Left ventricle myocardium inferior (tissue), 1 donor: Measurements from ENCODE around the gene IL36B. TPM values are rescaled to one million over a fixed set of nuclear protein-coding genes. Genes with fewer than 3 reads are reported as not detected.

Source experiments
- DNase-seq: peaks from one replicate; pipeline ENCODE4 v3.0.0-alpha.2; 2020
- H3K27ac ChIP-seq: fragments of 200-600 bp; replicated peaks from 2 replicates; pipeline ENCODE4 v1.8.0; 2021
- H3K27me3 ChIP-seq: fragments of 200-600 bp; 2 replicates; pipeline ENCODE4 v1.8.0; 2021; ENCODE audit warnings: low read depth
- H3K36me3 ChIP-seq: fragments of 200-600 bp; 2 replicates; pipeline ENCODE4 v1.8.0; 2021
- H3K4me1 ChIP-seq: fragments of 200-600 bp; 2 replicates; pipeline ENCODE4 v1.8.0; 2021
- H3K4me3 ChIP-seq: fragments of 200-600 bp; 2 replicates; pipeline ENCODE4 v1.8.0; 2021; ENCODE audit warnings: mild to moderate bottlenecking, moderate library complexity
- H3K9me3 ChIP-seq: fragments of 200-600 bp; replicated peaks from 2 replicates; pipeline ENCODE4 v1.8.0; 2021
- intact Hi-C: fragments of 100-400 bp; cut with micrococcal nuclease; formaldehyde crosslinking; loops from one replicate; pipeline ENCODE4 v1.11.0; 2022
- total RNA-seq: library from RNA; stranded (reverse); fragmentation: NEBNext Ultra II Directional; extraction: Animal tissue kit (Norgen Biotek cat#: 25700); gene quantifications from one replicate; pipeline ENCODE4 v1.2.1, GENCODE V29; 2021
- TF ChIP-seq, protein P1 (sequence below): fragments of 200-600 bp; IDR thresholded peaks from 2 replicates; pipeline ENCODE4 v1.8.0; 2021; ENCODE audit warnings: antibody characterized with exemption, mild to moderate bottlenecking, borderline replicate concordance
- donor health status: DM: no; HTN: yes; CAD: no; lungs with severe emphysema.

The IL36B gene
- total RNA-seq, 1 donor from 2014 or later: not detected

DNA sequence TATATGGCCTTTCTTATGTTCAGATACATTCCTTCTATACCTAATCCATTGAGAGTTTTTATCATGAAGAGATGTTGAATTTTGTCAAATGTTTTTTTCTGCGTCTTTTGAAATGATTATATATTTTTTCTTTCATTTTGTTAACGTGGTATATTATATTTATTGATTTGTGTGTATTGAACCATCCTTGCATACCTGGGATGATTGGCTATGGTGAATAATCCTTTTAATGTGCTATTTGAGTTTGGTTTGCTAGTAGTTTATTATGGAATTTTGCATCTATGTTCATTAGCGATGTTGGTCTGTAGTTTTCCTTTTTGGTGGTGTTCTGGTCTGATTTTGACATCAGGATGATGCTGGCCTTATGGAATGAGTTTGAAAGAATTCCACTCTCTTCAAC is 63.1 kb downstream of the IL36B start:
- no peaks in the 10 kb centered on the region for H3K36me3 ChIP-seq
- no peaks in the 10 kb centered on the region for H3K27me3 ChIP-seq
- TF ChIP-seq, protein P1, sequence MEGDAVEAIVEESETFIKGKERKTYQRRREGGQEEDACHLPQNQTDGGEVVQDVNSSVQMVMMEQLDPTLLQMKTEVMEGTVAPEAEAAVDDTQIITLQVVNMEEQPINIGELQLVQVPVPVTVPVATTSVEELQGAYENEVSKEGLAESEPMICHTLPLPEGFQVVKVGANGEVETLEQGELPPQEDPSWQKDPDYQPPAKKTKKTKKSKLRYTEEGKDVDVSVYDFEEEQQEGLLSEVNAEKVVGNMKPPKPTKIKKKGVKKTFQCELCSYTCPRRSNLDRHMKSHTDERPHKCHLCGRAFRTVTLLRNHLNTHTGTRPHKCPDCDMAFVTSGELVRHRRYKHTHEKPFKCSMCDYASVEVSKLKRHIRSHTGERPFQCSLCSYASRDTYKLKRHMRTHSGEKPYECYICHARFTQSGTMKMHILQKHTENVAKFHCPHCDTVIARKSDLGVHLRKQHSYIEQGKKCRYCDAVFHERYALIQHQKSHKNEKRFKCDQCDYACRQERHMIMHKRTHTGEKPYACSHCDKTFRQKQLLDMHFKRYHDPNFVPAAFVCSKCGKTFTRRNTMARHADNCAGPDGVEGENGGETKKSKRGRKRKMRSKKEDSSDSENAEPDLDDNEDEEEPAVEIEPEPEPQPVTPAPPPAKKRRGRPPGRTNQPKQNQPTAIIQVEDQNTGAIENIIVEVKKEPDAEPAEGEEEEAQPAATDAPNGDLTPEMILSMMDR: no peak
- no peak overlapping the region for H3K4me3 ChIP-seq
- H3K27ac ChIP-seq: no peak overlapping the region
- H3K4me1 ChIP-seq: no peaks in the 10 kb centered on the region
- intact Hi-C loops: no loop called here
- no peak for DNase-seq
- peaks cover 61% of the 10 kb centered on the region for H3K9me3 ChIP-seq

DNA sequence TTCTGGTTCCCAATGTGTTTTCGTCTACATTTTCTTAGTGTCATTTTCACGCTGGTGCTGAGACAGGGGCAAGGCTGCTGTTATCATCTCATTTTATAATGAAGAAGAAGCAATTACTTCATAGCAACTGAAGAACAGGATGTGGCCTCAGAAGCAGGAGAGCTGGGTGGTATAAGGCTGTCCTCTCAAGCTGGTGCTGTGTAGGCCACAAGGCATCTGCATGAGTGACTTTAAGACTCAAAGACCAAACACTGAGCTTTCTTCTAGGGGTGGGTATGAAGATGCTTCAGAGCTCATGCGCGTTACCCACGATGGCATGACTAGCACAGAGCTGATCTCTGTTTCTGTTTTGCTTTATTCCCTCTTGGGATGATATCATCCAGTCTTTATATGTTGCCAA is 67.6 kb downstream of the IL36B start:
- DNase-seq: no peak
- intact Hi-C loops: no loop called here
- Histone ChIP-seq H3K36me3 (no peaks in the 10 kb centered on the region), H3K9me3 (peaks cover 23% of the 10 kb centered on the region), H3K27ac (no peak overlapping the region), H3K4me1 (no peaks in the 10 kb centered on the region), H3K4me3 (no peak overlapping the region), H3K27me3 (peaks cover 33% of the 10 kb centered on the region)
- TF ChIP-seq, protein P1: no peak

DNA sequence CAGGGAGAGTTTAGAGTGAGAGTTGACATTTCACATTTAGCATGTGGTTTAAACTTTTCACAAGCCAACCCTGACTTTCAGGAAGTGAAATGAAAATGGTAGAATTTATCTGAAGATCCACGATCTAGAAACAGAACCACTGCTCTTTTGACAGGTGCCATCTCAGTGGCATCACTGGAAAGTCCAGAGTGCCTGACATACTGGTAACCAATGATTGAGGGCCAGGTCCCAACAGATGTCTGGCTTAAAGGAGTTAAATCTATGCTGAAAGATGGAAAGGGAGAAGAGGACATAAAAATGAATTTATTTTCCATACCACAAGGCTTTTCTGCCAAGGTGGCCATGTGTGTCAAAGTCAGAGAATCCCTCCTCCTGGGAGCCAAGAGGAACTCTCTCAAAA is 72.1 kb downstream of the IL36B start:
- no peak overlapping the region for H3K4me3 ChIP-seq
- peaks cover 75% of the 10 kb centered on the region for H3K27me3 ChIP-seq
- no peaks in the 10 kb centered on the region for H3K36me3 ChIP-seq
- TF ChIP-seq, protein P1: no peak
- no peak for DNase-seq
- intact Hi-C loops: no loop called here
- no peak overlapping the region for H3K27ac ChIP-seq
- no peaks in the 10 kb centered on the region for H3K9me3 ChIP-seq
- H3K4me1 ChIP-seq: no peaks in the 10 kb centered on the region

DNA sequence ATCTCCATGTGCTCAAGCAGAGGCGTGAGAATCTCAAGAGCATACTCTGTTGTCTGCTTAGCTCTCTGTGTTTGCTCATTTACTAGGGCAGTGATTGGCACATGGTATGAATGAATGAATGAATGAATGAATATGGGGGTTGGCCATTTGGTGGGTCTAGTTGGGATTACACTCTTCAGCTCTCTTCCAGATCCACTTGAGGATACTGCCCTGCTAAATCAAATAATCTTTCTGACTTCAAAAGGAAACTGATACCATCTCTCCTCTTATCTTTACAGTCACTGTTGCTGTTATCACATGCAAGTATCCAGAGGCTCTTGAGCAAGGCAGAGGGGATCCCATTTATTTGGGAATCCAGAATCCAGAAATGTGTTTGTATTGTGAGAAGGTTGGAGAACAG is 72.9 kb downstream of the IL36B start:
- no peak for DNase-seq
- peaks cover 81% of the 10 kb centered on the region for H3K27me3 ChIP-seq
- H3K4me3 ChIP-seq: no peak overlapping the region
- H3K36me3 ChIP-seq: no peaks in the 10 kb centered on the region
- TF ChIP-seq, protein P1: no peak
- H3K9me3 ChIP-seq: no peaks in the 10 kb centered on the region
- no peaks in the 10 kb centered on the region for H3K4me1 ChIP-seq
- intact Hi-C loops: no loop called here
- H3K27ac ChIP-seq: no peak overlapping the region

DNA sequence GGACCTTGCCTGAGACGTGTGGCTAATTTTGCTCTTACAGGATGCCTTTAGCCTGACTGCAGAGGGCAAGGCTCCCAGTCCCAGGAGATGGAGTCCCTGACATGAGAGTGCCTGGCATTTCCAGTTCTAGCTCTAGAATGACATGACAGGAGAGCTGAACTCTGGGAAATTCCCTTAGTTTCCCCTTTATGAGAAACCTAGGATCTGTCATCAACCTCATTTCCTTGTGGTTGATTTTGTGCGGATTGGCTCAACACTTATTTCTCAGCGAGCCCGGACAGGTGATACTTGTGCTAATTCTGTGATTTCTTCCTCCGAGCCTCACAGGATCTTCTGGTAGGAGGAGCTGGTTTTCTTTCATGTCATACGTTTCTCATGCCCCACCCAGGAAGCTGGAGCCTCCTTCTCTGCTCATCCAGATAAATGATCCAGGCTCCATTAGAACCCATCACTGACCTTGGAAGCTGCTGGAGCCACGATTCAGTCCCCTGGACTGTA is 75.1 kb downstream of the IL36B start, which contains the start of gene IL36G:
IL36G (plus strand) TSS at position 448 of the 498 bp plus-strand sequence. CDS start 633 bp downstream, outside the sequence.
- TF ChIP-seq, protein P1: no peak
- peaks cover 72% of the 10 kb centered on the region for H3K27me3 ChIP-seq
- no peak within 1 kb of the TSS for H3K4me3 ChIP-seq
- H3K36me3 ChIP-seq: no peaks in the 10 kb centered on the region
- no peaks in the 10 kb centered on the region for H3K9me3 ChIP-seq
- intact Hi-C loops: no loop called here
- H3K27ac ChIP-seq: no peak within 1 kb of the TSS
- H3K4me1 ChIP-seq: no peaks in the 10 kb centered on the region
- DNase-seq: no peak

Other genes with a start within 250 kb of the IL36B start
- 0.27 TPM for gene IL1B, start 216.1 kb downstream of the IL36B start, total RNA-seq
- gene IL37, start 141.7 kb downstream of the IL36B start, total RNA-seq: not detected
- not detected for gene IL36G, start 74.9 kb downstream of the IL36B start, total RNA-seq
- gene IL36A, start 47.4 kb downstream of the IL36B start, total RNA-seq: not detected
- gene IL36RN, start 6.3 kb upstream of the IL36B start, total RNA-seq: not detected
- not detected for gene IL1F10, start 15.1 kb upstream of the IL36B start, total RNA-seq
- gene IL1RN, start 74.7 kb upstream of the IL36B start, total RNA-seq: 0.33 TPM
- 2.2 TPM for gene PSD4, start 121.1 kb upstream of the IL36B start, total RNA-seq
- gene PAX8, start 226.1 kb upstream of the IL36B start, total RNA-seq: 0.44 TPM